Activated CD8-positive, alpha-beta memory T cell treated with anti-CD3 and anti-CD28 coated beads, Interleukin-2, amount 50 U/mL, for 48 hours (primary cell): ENCODE measurements around the gene LAPTM5.
"Not testable (repeated sequence)": the region's sequence is repeated elsewhere in the genome, so short reads cannot be mapped to it uniquely, and the experiment has no call there.

ENCODE experiments used
- DNase-seq: peaks from one replicate; pipeline ENCODE4 v3.0.0-alpha.2; 2020

The LAPTM5 gene, protein sequence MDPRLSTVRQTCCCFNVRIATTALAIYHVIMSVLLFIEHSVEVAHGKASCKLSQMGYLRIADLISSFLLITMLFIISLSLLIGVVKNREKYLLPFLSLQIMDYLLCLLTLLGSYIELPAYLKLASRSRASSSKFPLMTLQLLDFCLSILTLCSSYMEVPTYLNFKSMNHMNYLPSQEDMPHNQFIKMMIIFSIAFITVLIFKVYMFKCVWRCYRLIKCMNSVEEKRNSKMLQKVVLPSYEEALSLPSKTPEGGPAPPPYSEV

DNA sequence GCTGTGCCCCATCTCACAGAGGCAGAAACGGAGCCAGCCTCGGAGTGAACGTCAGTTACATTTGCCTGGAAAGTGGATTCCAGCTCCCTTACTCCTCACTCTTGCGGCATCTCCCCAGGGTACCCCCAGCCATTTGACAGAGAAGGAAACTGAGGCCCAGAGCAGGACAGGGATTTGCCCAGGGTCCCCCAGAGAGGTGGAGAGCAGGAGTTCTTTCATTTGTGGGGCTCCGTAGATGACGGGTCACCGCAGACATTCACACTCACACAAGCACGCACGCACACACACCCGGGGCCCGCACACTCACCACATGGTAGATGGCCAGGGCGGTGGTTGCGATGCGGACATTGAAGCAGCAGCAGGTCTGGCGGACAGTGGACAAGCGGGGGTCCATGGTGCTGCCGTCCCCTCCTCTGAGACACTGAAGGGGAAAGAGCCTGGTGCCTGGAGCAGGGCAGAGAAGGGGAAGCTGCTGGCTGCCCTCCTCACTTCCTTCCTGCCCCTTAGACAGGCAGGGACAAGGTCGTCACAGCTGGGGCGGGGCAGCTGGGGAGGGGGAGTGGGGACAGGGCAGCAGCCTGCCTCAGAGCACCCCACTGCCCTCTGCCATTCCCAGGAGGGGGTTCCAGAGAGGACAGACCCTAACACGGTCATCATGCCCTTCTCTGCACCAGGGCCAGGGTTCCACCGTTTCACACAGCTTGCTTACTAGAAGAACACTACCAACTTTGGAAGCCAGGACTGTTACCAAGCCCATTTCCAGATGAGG is at the start of gene LAPTM5:
Gene LAPTM5, minus strand, starts transcription at position 423 of the 769 bp plus-strand sequence. Its CDS starts 29 bp downstream, at position 394.
- DNase-seq, result peak; percentile 77

DNA sequence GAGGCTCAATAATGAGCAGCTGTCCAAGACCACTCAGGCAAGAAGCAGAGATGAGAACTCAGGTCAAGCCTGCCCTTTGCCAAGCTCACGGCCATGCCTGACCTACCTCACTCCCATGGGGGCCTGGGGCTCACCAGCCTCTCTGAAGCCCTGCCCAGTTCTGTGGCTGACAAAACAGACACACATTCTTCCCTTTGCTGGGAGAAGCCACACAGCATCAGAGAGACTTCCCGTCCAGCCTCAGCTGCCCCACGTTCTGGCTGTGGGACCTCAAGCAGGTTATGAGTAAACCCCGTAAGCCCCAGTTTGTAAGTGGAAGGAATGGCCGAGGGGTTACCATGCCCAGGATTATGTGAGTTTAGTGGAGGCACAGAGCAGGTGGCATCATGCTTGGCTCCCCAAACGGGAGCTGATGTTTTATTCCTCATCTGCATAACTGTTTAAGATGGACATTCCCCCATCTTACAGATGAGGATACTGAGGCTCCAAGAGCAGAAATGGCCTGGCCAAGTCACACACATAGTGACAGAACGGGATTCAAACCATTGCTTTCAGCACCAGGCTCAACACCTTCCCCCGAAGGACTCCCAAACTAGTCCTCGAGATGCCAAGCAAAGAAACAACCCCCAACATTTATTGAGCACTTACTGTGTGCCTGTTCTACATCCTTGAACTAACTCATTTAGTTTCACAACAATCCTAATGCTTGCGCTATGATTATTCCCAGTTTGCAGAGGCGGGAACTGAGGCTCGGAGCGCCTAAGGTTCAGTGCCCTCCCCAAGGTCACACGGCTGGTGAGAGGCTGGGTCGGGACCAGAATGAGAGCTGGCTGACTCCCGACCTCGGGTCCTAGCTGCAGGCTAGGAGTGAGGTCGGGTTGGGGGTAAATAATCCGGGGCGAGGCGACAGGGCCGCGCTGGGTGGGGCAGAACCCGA is 49.1 kb upstream of the LAPTM5 start:
- no peak for DNase-seq

DNA sequence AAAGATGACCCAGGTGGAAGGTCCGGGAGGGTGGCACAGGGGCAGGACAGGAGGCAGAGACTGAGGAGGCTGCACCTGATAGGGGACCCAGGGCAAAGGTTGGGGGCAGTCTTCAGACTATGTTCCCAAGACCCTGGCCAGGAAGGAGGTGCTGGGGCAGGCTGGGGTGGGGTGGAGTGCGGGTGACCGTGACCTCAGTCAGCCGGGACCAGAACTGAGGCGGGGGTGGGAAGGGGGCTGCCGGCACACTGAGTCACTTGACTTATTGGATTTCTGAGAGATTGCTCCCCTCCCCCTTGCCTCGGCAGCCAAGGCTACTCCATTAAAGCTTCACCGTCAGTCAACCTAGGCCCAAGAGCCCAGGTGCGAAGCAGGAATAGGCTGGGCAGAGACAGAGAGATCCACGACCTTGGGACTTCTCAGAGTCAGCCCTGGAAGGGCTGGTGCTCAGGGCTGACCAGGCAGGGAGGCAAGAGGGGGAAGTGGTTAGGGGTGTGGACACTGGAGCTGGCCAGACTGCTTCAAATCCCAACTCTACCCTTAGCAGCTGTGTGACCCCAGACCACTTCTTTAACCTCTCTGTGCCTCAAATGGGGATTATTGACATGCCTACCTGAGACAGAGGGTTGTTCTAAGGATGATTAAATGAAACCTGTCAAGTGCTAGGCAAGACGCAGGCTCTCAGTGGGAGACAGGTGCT is 47.9 kb upstream of the LAPTM5 start:
- no peak for DNase-seq

DNA sequence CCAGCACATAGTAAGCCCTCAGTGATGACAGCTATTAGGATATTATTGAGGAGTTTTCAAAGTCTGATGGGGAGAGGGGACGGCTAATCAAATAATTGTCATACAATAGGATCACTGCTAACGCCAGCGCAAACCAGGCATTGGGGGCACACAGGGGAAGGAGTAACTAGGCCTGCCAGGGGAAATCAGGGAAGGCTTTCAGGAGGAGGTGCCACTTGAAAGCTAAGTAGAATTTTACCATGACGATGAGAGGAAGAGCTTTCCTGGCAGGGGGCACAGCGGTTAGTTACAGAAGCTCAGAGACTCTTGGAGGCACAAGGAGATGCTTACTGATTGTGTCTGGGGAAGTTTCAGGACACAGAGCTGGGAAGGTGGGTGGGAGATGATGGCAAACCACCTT is 47.2 kb upstream of the LAPTM5 start:
- no peak for DNase-seq

DNA sequence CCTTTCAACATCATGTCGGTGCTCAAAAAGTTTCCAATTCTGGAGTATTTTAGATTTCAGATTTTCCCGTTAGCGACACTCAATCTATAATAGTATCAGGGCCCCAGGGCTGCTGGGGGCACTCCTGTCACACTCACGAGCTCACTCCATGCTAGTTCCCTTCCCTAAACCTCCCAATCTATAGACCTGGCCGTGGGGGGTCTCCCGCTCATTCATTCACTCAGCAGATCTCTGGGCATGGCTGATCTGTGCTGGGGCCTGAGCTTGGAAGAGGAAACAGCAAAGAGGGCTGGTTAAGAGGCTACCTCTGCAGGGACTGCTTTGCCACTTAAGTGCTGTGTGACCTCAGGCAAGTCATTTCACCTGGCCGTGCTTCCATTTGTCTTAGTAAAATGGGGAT is 46.8 kb upstream of the LAPTM5 start:
- DNase-seq, result no peak

DNA sequence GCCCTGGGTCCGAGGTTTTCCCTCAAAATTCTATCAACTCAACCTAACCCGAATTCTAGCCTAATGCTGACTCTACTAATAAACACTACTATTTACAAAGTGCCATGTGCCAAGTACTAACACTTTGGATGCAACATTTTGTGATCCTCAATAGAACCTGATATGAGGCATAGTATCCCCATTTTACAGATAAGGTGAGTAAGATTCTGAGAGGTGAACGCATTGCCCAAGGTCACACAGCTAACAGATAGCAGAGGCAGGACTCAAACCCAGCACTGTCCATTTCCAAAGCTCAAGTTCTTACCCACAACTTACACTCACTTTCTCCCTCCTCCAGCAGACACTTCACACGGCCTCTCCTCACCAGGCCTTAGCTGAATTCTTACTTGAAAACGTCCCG is 46.0 kb upstream of the LAPTM5 start:
- no peak for DNase-seq

DNA sequence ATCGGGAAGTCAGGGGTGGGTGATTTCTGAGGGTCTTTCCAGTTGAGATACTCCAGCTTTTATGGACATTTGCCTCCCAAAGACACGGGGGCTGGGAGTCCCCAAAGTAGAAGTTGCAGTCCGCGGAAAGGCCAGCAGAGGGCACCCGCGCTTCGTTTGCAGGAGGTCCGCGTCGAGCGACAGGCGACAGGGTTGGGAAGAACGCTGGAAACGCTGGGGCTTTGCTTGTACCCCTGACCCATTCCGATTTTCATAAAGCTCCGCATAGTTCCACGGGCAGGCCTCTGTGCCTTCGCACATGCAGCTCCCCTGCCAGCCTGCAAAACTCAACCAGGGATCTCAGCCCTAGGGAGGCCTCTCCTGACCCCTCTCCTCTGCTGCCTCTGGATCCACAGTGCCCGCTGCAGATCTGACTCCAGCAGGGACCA is 44.2 kb upstream of the LAPTM5 start:
- DNase-seq, result peak; percentile 98

DNA sequence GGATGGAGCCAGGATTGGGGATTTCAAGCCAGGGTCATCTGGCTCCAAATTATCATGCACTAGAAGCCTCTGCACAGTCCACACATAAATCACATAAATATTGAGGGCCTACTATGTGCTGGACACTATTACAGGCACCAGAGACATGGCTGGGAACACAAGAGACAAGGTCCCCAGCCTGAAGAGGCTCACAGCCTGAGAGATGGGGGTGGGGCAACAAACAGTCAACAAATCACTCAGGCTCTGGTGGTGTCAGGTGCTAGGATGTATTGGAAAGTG is 41.6 kb upstream of the LAPTM5 start:
- no peak for DNase-seq

DNA sequence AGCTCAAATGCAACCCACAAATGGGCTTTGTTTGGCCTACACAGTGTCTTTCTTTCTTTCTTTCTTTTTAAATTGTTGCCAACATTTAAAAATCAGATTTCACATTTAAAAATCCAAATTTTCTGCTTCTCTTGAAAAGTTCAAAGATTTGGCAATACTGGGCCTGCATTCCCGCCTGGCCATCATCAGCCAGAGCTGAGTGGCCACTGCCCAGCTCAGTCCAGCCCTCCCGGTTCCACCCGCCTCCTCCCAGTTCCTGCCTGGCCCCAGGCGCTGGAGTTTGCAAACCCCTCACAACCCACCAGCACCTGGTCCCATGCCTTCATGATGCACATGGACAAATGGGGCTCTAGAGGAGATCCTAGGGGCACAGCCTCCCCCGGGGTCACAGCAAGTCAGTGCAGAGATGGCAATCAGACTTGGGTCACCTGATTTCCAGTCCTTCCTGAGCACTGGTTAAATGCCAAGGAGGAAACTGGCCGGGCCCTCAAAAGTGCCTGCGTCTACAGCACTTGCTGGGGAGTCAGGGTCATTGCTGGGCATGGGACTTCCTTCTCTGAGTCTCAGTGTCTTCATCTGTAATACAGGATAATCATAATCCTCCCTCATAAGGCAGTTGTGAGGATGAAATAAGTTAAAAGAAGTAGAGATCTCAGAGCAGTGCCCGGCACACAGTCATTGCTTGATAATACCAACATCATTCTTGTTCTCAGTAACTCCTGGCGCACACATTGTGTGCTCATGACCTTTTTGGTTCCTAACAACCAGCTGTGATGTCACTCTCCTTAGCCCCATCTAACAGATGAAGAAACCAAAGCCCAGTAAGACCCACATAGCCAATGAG is 41.0 kb upstream of the LAPTM5 start:
- DNase-seq, result no peak

DNA sequence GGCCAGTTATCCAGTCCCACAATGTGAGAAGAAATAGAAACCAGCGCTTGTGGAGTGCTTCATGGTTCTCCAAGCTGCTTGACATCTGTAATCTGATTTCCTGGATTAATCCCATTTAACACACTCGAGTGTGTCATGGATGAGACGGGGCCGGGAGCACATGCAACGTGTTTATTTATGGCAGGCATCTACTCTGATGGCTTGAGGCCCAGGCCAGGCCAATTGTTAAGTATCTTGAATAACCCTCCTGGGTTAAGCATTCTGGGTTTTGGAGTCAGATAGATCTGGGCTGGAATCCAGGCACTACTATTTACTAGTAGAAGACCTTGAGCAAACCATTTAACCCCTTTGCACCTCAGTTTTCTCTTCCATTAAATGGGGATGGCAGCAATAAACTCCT is 37.5 kb upstream of the LAPTM5 start:
- no peak for DNase-seq

DNA sequence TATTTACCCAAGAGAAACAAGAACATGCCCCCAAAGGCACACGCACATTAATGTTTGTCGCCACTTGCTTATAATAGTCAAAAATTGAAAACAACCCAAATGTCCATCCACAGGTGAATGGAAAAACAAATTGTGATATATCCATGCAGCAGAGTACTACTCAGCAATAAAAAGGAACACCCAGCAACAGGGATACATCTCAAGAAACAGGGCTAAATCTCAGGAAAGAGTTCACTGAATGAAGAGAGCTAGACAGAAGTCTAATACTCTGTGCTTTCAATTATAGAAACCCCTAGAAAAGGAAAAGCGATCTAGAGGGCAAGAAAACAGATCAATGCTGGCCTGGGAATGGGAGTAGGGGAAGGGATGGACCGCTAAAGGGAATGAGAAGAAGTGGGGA is 36.7 kb upstream of the LAPTM5 start:
- DNase-seq, result no peak

DNA sequence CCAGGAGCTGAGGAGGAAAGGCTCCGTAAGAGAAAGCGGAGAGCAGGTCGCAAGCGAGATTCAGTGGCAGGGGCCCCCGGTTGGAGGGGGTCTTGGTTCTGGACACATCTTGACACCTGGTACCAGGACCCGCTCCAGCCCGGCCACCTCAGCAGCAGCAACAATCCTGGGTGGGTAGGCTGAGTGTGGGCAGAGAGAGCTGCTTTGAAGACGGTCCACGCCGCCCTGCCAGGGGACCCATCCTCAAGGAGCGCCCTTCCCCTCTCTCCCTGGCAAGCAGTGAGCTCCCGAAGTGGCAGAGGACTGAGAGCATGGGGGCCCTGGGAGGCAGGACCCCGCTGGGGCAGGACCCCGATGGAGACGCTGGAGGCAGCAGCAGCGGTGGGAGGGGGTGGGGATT is 35.6 kb upstream of the LAPTM5 start:
- no peak for DNase-seq

DNA sequence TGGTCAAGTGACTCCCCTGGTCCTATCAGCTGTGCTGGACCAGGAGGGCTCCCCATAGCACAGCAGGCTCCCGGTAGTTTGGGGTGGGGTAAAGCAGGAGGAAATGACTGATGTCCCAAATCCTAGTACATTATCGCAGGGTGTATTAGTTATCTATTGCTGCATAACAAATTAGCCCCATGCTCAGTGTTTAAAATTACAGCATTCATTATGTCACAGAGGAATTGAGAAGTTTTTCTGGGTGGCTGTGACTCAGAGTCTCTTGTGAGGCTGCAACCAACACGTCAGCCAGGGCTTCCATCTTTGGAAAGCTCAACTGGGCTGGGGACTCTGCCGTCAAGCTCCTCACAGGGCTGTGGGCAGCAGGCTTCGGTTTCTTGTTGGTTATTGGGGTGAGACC is 34.3 kb upstream of the LAPTM5 start:
- no peak for DNase-seq

DNA sequence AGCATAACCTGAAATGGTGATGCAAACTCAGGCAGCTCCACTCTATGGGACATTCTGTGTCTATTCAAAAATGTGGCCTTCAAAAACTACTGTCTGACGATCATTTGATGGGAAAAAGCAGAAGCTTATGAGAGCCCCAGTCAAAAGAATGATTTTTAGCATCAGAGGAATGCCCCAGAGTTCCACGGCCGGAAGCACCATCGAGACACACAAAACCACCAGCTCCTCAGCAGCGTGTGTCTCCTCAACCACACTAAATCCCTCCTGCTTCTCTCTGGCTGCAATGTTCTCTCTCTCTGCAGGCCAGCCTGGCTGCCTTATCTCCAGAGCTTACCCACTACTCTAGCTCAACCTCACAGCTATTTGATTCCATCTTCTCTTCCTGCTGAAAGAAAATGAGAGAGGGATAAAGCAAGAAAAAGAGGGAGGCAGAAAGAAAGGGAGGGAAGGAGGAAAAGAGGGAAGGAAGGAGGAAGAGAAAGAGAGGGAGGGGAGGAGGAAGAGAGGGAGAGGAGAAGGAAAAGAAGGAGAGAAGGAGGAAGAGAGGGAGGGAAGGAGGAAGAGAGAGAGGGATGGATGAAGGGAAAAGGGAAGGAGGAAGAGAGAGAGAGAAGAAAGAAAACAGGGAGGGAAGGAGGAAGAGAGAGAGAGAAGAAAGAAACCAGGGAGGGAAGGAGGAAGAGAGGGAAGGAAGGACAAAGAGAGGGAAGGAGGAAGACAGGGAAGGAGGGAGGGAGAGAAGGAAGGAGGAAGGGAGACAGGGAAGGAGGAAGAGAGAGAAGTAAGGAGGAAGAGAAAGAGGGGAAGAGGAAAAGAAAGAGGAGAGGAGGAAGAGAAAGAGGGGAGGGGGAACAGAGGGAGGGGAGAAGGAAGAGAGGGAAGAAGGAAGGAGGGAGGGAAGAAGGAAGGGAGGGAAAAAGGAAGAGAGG is 33.5 kb upstream of the LAPTM5 start:
- DNase-seq, result no peak

DNA sequence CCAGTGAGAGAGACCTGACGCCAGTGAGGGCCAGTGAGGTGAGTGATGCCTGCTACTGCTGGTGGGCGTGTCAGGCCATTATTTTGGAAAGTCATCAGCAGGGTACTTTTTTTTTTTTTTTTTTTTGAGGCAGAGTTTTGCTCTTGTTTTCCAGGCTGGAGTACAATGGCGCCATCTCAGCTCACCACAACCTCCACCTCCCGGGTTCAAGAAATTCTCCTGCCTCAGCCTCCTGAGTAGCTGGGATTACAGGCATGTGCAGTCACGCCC is 32.6 kb upstream of the LAPTM5 start:
- DNase-seq, result not testable (repeated sequence)

DNA sequence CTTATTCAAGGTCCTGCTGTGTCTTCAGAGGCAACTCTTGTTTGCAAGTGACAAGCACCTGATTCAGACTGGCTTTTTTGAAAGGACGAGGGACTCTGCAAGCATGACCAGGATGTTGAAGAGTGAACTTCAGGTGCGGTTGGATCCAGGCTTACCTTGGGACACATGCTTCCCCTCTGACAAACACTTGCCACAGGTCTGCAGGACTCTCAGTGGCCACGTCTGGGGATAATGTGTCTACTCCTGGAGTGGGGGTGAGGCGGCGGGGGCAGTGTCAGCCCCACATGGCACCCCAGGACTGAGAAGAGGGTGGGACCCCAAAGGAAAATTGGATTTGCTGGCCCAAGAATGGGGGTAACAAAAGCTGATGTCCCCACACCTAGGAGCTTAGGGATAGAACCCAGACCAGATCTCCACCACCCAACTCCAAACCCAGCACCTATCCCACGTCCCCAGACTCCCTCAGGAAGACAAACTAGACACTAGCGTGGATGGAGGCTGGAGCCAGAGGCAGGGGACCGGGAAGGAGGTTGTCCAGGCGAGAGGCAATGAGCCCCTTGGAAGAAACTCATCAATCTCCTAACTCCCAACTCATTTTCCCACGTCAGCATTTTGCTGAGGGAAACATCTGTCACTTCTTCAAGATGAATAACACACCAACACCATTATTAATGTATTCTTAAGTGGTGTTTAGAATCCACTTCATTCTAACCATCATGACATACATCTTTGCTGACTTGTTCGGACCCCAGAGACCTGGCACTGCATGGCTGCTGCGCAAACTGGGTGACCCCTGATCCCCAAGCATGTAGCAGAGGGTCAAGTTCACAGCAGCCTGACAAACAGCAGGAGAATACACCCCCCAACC is 32.0 kb upstream of the LAPTM5 start:
- DNase-seq, result no peak

DNA sequence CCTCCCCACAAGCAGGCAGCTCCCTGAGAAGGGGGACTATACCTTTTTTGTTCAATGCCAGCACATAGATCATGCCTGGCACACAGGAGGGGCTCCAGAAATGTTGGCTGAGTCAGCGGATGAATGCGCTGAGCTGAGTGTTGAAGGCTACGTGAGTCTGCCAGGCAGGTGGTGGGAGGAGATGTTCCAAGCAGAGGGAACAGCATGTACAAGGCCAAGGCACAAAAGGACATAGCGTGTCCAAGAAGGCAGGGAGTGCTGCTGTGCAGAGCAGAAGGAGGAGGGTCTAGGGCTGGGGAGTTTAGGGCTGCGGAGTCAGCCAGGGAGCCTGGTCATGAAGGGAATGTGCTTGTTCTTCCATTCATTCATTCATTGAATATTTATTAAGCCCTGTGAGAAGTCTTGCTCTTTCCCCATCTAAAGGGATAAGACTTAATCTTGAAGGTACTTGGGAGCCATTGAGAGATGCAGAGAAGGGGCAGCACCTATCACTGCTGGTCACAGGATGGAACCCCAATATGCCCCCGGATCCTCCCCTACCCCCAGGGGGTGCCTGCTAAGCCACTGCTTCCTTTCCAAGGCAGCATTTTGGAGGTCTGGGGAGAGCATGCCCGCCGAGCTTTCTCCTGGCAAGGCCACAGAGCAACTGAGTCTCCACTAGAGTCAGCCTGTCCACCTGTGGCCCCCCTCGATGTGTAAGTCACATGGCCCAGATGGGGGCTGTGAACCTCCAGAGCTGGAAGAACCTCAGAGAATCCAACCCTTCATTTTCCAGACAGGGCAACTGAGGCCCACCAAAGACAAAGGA is 31.2 kb upstream of the LAPTM5 start:
- no peak for DNase-seq

DNA sequence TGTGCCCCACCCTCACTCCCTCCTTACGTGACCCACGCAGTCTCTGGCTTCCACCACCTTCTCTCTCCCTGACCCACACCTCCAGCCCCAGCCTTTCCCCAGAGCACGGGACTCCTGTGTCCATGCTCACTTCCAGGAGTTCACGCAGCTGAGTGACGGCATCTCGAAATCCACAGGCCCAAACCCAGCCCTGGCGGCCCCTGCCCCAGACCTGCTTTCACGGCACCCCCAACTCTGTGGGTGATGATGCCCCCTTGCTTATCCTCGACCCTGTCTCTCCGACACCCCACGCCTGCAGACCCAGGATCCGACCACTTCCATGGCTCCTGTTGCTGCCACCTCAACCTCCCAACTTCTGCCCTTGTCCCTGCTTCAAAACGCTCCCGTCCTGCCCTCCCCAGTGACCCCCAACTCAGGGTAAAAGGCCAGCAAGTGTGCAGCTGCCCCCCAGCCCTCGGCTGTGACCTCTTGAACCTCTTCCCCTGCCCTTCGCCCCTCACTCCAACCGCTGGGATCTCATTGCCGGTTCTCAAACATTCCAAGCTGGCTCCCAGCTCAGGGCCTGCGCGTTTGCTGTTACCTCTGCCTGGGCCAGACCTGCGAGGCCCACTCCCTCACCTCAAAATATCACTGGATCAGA is 30.4 kb upstream of the LAPTM5 start:
- DNase-seq, result no peak

DNA sequence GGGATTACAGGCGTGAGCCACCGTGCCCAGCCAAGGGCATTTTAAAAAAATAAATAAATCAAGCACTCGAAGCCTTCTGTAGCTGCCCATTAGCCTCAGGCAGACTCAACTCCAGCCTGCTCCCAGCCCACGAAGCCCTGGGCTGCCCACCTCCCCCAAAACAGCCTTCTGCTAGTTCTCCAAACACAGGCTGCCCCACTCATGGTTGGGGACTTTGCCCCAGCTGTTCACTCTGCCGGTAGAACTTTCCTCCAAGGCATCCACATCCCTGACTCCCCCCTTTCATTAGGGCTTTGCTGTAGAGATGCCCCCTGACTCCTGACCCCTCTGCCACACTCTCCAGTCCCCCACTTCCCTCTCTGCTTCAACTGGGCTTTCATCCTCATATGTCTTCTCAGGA is 29.7 kb upstream of the LAPTM5 start:
- DNase-seq, result no peak
